Neural cell (in vitro differentiated cells): ENCODE results near the gene FCN1. TPM values are rescaled to one million over a fixed set of nuclear protein-coding genes. Genes with fewer than 3 reads are reported as not detected.
"Not testable (repeated sequence)": the region's sequence is repeated elsewhere in the genome, so short reads cannot be mapped to it uniquely, and the experiment has no call there.

Experiments used
- H2AFZ ChIP-seq: fragments of 200-600, 300-800 bp; sonication (generic), shearing (Covaris generic); 2 replicates; pipeline ENCODE4 v1.6.0; 2014; ENCODE audit warnings: low read depth, mild to moderate bottlenecking, antibody characterized with exemption, low read length, moderate library complexity
- H3F3A ChIP-seq: fragments of 200-600 bp; shearing (Covaris generic); 2 replicates; pipeline ENCODE4 v1.6.1; 2016; ENCODE audit warnings: mild to moderate bottlenecking, moderate library complexity, mixed read lengths, antibody characterized with exemption, low read length; ENCODE audit not compliant: insufficient read depth, poor library complexity, severe bottlenecking
- H3K27ac ChIP-seq: fragments of 200-600, 300-800 bp; sonication (generic), shearing (Covaris generic); 2 replicates; pipeline ENCODE4 v1.5.1; 2014; ENCODE audit warnings: mild to moderate bottlenecking, low read length, moderate library complexity
- H3K27me3 ChIP-seq: fragments of 300-800, 200-600 bp; sonication (generic), shearing (Covaris generic); 2 replicates; pipeline ENCODE4 v1.6.0; 2014; ENCODE audit warnings: mild to moderate bottlenecking, low read depth, low read length, moderate library complexity; ENCODE audit not compliant: insufficient read depth
- H3K36me3 ChIP-seq: fragments of 300-800, 200-600 bp; sonication (generic), shearing (Covaris generic); 2 replicates; pipeline ENCODE4 v1.5.1; 2014; ENCODE audit warnings: mild to moderate bottlenecking, antibody characterized with exemption, low read length, moderate library complexity; ENCODE audit not compliant: insufficient read depth
- H3K4me2 ChIP-seq: fragments of 300-800, 200-600 bp; sonication (generic), shearing (Covaris generic); 2 replicates; pipeline ENCODE4 v1.6.0; 2014; ENCODE audit warnings: mild to moderate bottlenecking, low read length
- H3K4me3 ChIP-seq: fragments of 300-800, 200-600 bp; sonication (generic), shearing (Covaris generic); 2 replicates; pipeline ENCODE4 v1.5.1; 2014; ENCODE audit warnings: mild to moderate bottlenecking, low read length, moderate library complexity
- H3K79me2 ChIP-seq: fragments of 200-600 bp; shearing (Covaris generic); replicated peaks from 2 replicates; pipeline ENCODE4 v1.6.0; 2014; ENCODE audit warnings: mild to moderate bottlenecking, low read length, moderate library complexity; ENCODE audit not compliant: insufficient read depth
- H3K9ac ChIP-seq: fragments of 300-800, 200-600 bp; sonication (generic), shearing (Covaris generic); 2 replicates; pipeline ENCODE4 v1.6.1; 2016; ENCODE audit warnings: mild to moderate bottlenecking, low read length, mixed read lengths
- H3K9me2 ChIP-seq: fragments of 200-600 bp; shearing (Covaris generic); 2 replicates; pipeline ENCODE4 v1.6.1; 2016; ENCODE audit warnings: mild to moderate bottlenecking, low read length, mixed read lengths; ENCODE audit not compliant: insufficient read depth
- H3K9me3 ChIP-seq: fragments of 200-600, 300-800 bp; sonication (generic), shearing (Covaris generic); 2 replicates; pipeline ENCODE4 v1.6.1; 2016; ENCODE audit warnings: mild to moderate bottlenecking, mixed run types, low read length, moderate library complexity, mixed read lengths
- H4K20me1 ChIP-seq: fragments of 200-600 bp; shearing (Covaris generic); 2 replicates; pipeline ENCODE4 v1.6.1; 2016; ENCODE audit warnings: mild to moderate bottlenecking, mixed run types; ENCODE audit not compliant: insufficient read depth
- CTCF ChIP-seq: fragments of 450-650 bp; IDR thresholded peaks from 2 replicates; pipeline ENCODE4 v1.5.1; 2014; ENCODE audit warnings: antibody characterized with exemption, mild to moderate bottlenecking, moderate library complexity; ENCODE audit not compliant: poor library complexity, severe bottlenecking
- EP300 ChIP-seq: fragments of 450-650 bp; conservative IDR thresholded peaks from 2 replicates; pipeline ENCODE4 v1.6.1; 2014; ENCODE audit warnings: antibody characterized with exemption, mild to moderate bottlenecking, moderate library complexity; ENCODE audit not compliant: poor library complexity, severe bottlenecking
- POLR2AphosphoS5 ChIP-seq: IDR thresholded peaks from 2 replicates; pipeline ENCODE4 v1.6.1; 2012
- REST ChIP-seq: IDR thresholded peaks from 2 replicates; pipeline ENCODE4 v1.6.1; 2012; ENCODE audit warnings: borderline replicate concordance
- SMC3 ChIP-seq: fragments of 450-650 bp; conservative IDR thresholded peaks from 2 replicates; pipeline ENCODE4 v1.6.1; 2014; ENCODE audit warnings: antibody characterized with exemption, mild to moderate bottlenecking, moderate library complexity; ENCODE audit not compliant: poor library complexity
- TAF1 ChIP-seq: IDR thresholded peaks from 2 replicates; pipeline ENCODE4 v1.6.1; 2012; ENCODE audit warnings: low read depth
- polyA plus RNA-seq: library from polyadenylated mRNA; depleted of rRNA; stranded (reverse); fragments of >200 nt; gene quantifications from 2 replicates; pipeline ENCODE4 v1.2.3, GENCODE V29; 2014

The FCN1 gene
- polyA plus RNA-seq, 1 donor from 2014 or later, result not detected

GRCh38 chr9:134956387-134956786 is 38.7 kb upstream of the FCN1 start:
- not testable (repeated sequence) for H3K36me3 ChIP-seq, H3K9ac ChIP-seq, H3K27me3 ChIP-seq, H3K27ac ChIP-seq, H3K9me3 ChIP-seq, H4K20me1 ChIP-seq, H3K4me2 ChIP-seq, H3F3A ChIP-seq, H2AFZ ChIP-seq, H3K4me3 ChIP-seq, H3K9me2 ChIP-seq, H3K79me2 ChIP-seq

- Histone ChIP-seq H3K4me3 (no peak overlapping the region), H3F3A (no peaks in the 10 kb centered on the region), H3K27ac (no peak overlapping the region), H3K36me3 (no peaks in the 10 kb centered on the region), H2AFZ (no peak overlapping the region), H3K27me3 (no peaks in the 10 kb centered on the region), H3K4me2 (no peak overlapping the region), H3K9me2 (no peaks in the 10 kb centered on the region), H3K9me3 (no peaks in the 10 kb centered on the region), H4K20me1 (no peaks in the 10 kb centered on the region), H3K9ac (no peak overlapping the region), H3K79me2 (no peaks in the 10 kb centered on the region)
- TF ChIP-seq POLR2AphosphoS5 (no peak), EP300 (no peak), REST (no peak)
Observed at GRCh38 chr9:134955801-134956200, 38.1 kb upstream of the FCN1 start.

- no peak overlapping the region for H2AFZ ChIP-seq
- no peaks in the 10 kb centered on the region for H3K9me2 ChIP-seq
- H3K9ac ChIP-seq, result no peak overlapping the region
- H3K4me2 ChIP-seq, result no peak overlapping the region
- H3K36me3 ChIP-seq, result no peaks in the 10 kb centered on the region
- H3K4me3 ChIP-seq, result no peak overlapping the region
- TF ChIP-seq REST (no peak), TAF1 (no peak), SMC3 (no peak), CTCF (no peak)
- no peaks in the 10 kb centered on the region for H3F3A ChIP-seq
- no peak overlapping the region for H3K27ac ChIP-seq
- H3K27me3 ChIP-seq, result no peaks in the 10 kb centered on the region
- no peaks in the 10 kb centered on the region for H3K79me2 ChIP-seq
- no peaks in the 10 kb centered on the region for H3K9me3 ChIP-seq
- H4K20me1 ChIP-seq, result no peaks in the 10 kb centered on the region
Observed at GRCh38 chr9:134955156-134955555, 37.4 kb upstream of the FCN1 start.
